Measurements from ENCODE around the gene KIF1A. TPM values are rescaled to one million over a fixed set of nuclear protein-coding genes. Genes with fewer than 3 reads are reported as not detected.

The KIF1A gene
- total and polyA plus RNA-seq, 2 donors (not counting 3 experiments of a cell fraction or from before 2014, with no cell fraction given) = 0.11 to 0.64 TPM

DNA sequence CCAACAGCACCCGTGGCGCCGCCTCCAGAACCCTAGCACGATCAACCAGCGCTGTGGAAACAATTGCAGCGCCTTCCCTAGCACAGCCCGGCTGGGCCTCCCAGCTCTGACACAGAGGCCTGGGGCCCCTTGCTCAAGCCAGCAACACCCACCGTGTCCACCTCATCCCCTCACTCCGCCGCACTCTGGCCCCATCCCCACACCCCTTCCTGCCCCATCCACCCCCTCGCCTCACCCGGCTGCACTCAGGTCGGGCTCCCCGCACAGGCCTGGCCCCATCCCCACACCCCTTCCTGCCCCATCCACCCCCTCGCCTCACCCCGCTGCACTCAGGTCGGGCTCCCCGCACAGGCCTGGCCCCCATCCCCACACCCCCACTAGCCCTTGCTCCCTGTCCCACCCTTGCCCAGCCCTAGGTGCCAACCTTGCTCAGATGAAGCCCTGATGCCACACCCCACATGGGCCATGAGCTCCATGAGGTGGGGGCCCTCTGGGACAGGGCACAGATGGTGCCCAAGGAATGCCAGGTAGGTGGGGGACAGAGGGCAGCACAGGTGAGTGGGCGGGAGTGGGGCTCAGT is 28.7 kb downstream of the KIF1A start:
- H3K4me2 ChIP-seq (ENCODE audit: insufficient read depth, low read length) = no peak overlapping the region
- FAIRE-seq (no peak), DNase-seq (ENCODE audit: low read depth, low spot score) (no peak)
- CTCF ChIA-PET = no interaction called here
- H4K20me1 ChIP-seq (replicated peaks; ENCODE audit: control insufficient read depth, extremely low read depth, insufficient read depth, low read length) = no peaks in the 10 kb centered on the region
- no peak overlapping the region for H3K27ac ChIP-seq (ENCODE audit: insufficient read depth, low read depth, low read length)
- dilution Hi-C loops (cut with MboI; ENCODE audit: extremely low pct_ligation_motif_present, low sequenced_read_pairs) = no loop called here
- TF ChIP-seq JUN (IDR thresholded peaks at IDR 0.05; ENCODE audit: borderline replicate concordance, insufficient read depth, insufficient read length, low read depth) = no peak
- no peak for TF ChIP-seq FOS (IDR thresholded peaks at IDR 0.05; ENCODE audit: borderline replicate concordance, insufficient read depth, low read length)
- no peak for TF ChIP-seq POLR2AphosphoS5 (IDR thresholded peaks at IDR 0.05; ENCODE audit: insufficient read depth, low read depth, low read length)
- H3K4me1 ChIP-seq (ENCODE audit: control insufficient read depth, extremely low read depth, insufficient read depth, low read length) = no peaks in the 10 kb centered on the region
- H3K9me3 ChIP-seq (replicated peaks; ENCODE audit: control insufficient read depth, insufficient read depth, low read length) = no peaks in the 10 kb centered on the region
- H3K4me3 ChIP-seq (replicated peaks in 1 of 3; ENCODE audit: insufficient read depth in 1 of 3, low read depth in 1 of 3, low read length in 3 of 3) = no peak overlapping the region
- no peaks in the 10 kb centered on the region for H3K36me3 ChIP-seq (ENCODE audit: control insufficient read depth in 2 of 2, extremely low read depth in 1 of 2, insufficient read depth in 2 of 2, low read length in 2 of 2)
- no peak overlapping the region for H3K9ac ChIP-seq (replicated peaks; ENCODE audit: extremely low read depth, insufficient read depth, low read length)
- no peaks in the 10 kb centered on the region for H3K27me3 ChIP-seq (ENCODE audit: control insufficient read depth in 2 of 2, insufficient read depth in 2 of 2, low read length in 2 of 2)
- no peaks in the 10 kb centered on the region for H3K9me1 ChIP-seq (replicated peaks; ENCODE audit: control insufficient read depth, extremely low read depth, insufficient read depth, low read length)
- no peak overlapping the region for H2AFZ ChIP-seq (ENCODE audit: low read depth, low read length)
- intact Hi-C loops (cut with micrococcal nuclease) = no loop called here
- H3K79me2 ChIP-seq (ENCODE audit: control insufficient read depth, insufficient read depth, low read length) = no peaks in the 10 kb centered on the region
- POLR2A ChIA-PET = no interaction called here
- no TSS peak for BruUV-seq (replicated peaks)

DNA sequence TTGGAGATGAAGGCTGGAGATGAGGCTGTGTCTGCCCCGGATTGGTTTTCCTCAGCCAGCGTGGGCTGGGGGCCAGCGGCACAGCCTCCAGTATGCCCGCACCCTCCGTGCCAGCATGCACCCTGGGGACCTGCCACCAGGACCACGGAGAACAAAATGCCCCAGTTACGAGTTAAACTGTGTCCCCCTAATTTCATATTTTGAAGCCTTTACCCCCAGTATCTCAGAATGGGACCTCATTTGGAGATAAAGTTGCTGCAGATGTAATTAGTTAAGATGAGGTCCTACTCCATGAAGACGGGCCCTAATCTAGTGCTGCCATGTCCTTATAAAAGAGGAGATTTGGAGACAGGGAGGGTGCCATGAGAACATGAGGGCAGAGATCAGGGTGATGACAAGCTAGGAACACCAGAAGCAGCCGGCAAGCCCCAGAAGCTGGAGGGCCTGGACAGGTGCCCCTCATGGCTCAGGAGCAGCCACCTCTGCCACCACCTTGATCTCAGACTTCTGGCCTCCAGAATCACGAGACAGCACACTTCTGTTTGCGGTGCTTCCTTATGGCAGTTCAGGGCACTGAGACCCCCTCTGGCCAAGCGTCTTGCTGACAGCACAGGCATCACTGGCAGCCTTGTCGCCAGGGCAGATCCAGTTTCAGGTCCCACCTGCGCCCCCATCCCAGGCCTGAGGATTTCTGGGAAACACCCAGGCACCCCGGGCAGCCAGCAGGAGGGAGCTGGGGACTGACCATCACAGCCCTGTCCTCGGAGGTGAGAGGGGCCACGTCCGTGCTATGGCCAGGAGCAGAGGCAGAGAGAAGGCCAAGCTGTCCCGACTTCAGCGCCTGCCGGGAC is 29.4 kb downstream of the KIF1A start:
- dilution Hi-C loops (cut with MboI; ENCODE audit: extremely low pct_ligation_motif_present, low sequenced_read_pairs) = no loop called here
- intact Hi-C loops (cut with micrococcal nuclease) = no loop called here
- CTCF ChIA-PET = no interaction called here

More for the DNA sequence above, 29.4 kb downstream of the KIF1A start:
- Histone ChIP-seq H3K27me3 (ENCODE audit: control insufficient read depth in 2 of 2, insufficient read depth in 2 of 2, low read length in 2 of 2) (no peaks in the 10 kb centered on the region), H3K4me2 (ENCODE audit: insufficient read depth, low read length) (no peak overlapping the region), H3K9me1 (replicated peaks; ENCODE audit: control insufficient read depth, extremely low read depth, insufficient read depth, low read length) (no peaks in the 10 kb centered on the region), H2AFZ (ENCODE audit: low read depth, low read length) (no peak overlapping the region), H3K79me2 (ENCODE audit: control insufficient read depth, insufficient read depth, low read length) (no peaks in the 10 kb centered on the region), H3K4me3 (replicated peaks in 1 of 3; ENCODE audit: insufficient read depth in 1 of 3, low read depth in 1 of 3, low read length in 3 of 3) (no peak overlapping the region), H3K9me3 (replicated peaks; ENCODE audit: control insufficient read depth, insufficient read depth, low read length) (no peaks in the 10 kb centered on the region), H3K27ac (ENCODE audit: insufficient read depth, low read depth, low read length) (no peak overlapping the region), H3K9ac (replicated peaks; ENCODE audit: extremely low read depth, insufficient read depth, low read length) (no peak overlapping the region), H3K36me3 (ENCODE audit: control insufficient read depth in 2 of 2, extremely low read depth in 1 of 2, insufficient read depth in 2 of 2, low read length in 2 of 2) (no peaks in the 10 kb centered on the region), H4K20me1 (replicated peaks; ENCODE audit: control insufficient read depth, extremely low read depth, insufficient read depth, low read length) (no peaks in the 10 kb centered on the region), H3K4me1 (ENCODE audit: control insufficient read depth, extremely low read depth, insufficient read depth, low read length) (no peaks in the 10 kb centered on the region)
- no TSS peak for BruUV-seq (replicated peaks)
- FAIRE-seq (no peak), DNase-seq (ENCODE audit: low read depth, low spot score) (no peak)
- TF ChIP-seq FOS (IDR thresholded peaks at IDR 0.05; ENCODE audit: borderline replicate concordance, insufficient read depth, low read length) (no peak), JUN (IDR thresholded peaks at IDR 0.05; ENCODE audit: borderline replicate concordance, insufficient read depth, insufficient read length, low read depth) (no peak)
- POLR2A ChIA-PET = no interaction called here

Data from endothelial cell of umbilical vein (primary cell).